Caki2 (cell line): ENCODE results near the gene NHP2. TPM values are rescaled to one million over a fixed set of nuclear protein-coding genes. Genes with fewer than 3 reads are reported as not detected.
A peak's percentile ranks its signal among the peaks of the same experiment; 100 is the strongest.

Experiments
- DNase-seq: peaks from one replicate; pipeline ENCODE4 v3.0.0-alpha.2; 2015; ENCODE audit warnings: low read depth
- in situ Hi-C: cut with HindIII; loops from 2 replicates; pipeline ENCODE4 v1.10.0; 2016; ENCODE audit warnings: low sequenced_read_pairs, low pct_unique_long_range_greater_than_20kb, mixed read lengths
- total RNA-seq: library from RNA; depleted of rRNA; stranded (reverse); fragments of >200 nt; shearing (Covaris generic); gene quantifications from 2 replicates; pipeline ENCODE4 v1.2.3, GENCODE V29; 2014; ENCODE audit warnings: low replicate concordance

The NHP2 gene
- total RNA-seq, 1 experiment from 2014 or later, result 352 TPM

- no peak for DNase-seq
- in situ Hi-C loops, result no loop called here
Measured at GRCh38 chr5:178122346-178122745, 31.3 kb downstream of the NHP2 start.

- no peak for DNase-seq
- in situ Hi-C loops, result no loop called here
Measured at GRCh38 chr5:178121391-178122276, 32.1 kb downstream of the NHP2 start.

DNA sequence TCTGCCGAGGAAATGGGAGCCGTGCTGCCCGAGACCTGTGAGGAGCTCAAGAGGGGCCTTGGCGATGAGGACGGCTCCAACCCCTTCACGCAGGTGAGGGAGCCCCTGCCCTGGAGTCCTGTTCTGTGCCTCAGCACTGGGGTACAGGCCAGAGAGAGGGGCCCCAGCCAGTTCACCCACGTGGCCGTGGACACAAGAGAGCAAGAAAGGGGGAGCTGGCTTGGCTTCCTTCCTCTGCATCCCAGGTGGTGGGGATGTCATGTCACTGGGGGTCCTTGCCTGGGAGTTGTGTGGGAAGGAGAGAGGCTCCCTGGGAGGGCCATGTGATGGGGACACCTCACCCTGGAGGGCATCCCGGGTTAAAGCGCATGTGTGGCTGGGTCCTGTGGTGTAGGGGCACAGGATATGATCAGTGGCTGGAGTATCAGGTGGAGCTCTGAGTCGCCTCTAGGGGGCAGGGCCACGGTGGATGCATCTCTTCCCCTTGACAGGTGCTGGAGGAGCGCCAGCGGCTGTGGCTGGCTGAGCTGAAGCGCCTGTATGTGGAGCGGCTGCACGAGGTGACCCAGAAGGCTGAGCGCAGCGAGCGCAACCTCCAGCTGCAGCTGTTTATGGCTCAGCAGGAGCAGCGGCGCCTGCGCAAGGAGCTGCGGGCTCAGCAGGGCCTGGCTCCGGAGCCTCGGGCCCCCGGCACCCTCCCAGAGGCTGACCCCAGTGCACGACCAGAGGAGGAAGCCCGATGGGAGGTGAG, 32.9 kb downstream of the NHP2 start:
- peak; percentile 53 for DNase-seq
- in situ Hi-C loops, result no loop called here

GRCh38 chr5:178119915-178120606, 33.6 kb downstream of the NHP2 start:
- in situ Hi-C loops, result no loop called here
- no peak for DNase-seq

DNA sequence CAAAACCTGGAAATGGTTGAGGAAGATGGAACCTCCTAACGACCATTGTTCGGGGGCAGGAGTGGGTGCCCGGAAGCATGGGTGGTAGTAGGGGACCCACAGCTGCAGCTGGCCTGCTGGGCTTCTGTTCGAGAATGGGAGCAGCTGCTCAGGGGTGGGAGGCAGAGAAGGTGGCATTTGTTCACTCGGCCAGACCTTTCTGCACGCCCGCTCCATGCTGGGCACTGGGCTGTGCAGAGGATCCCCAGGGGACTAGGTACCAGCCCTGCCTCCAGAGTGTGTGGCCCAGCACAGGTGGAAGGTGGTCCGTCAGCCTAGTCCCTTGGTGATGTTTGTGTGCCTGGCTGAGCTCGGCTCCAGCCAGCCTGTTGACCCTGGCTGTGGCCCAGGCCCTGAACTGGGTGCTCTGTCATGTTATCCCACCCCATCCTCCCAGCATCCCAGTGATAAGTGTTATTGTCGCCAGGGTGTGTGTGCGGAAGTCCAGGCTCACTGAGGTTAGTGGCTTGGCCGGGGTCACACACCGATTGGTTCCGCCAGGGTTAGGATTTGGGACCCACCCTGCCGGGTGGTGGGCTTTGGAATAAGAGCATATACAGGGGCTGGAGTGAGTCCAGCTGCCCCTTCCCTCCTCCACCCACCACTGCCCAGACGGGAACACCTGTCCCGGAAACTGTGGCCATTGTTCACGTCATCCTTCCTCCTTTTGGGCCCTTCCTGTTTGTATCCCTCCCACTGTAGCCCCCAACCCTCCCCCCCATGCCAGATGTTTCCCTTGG, 35.6 kb downstream of the NHP2 start:
- no peak for DNase-seq
- in situ Hi-C loops, result no loop called here

DNA sequence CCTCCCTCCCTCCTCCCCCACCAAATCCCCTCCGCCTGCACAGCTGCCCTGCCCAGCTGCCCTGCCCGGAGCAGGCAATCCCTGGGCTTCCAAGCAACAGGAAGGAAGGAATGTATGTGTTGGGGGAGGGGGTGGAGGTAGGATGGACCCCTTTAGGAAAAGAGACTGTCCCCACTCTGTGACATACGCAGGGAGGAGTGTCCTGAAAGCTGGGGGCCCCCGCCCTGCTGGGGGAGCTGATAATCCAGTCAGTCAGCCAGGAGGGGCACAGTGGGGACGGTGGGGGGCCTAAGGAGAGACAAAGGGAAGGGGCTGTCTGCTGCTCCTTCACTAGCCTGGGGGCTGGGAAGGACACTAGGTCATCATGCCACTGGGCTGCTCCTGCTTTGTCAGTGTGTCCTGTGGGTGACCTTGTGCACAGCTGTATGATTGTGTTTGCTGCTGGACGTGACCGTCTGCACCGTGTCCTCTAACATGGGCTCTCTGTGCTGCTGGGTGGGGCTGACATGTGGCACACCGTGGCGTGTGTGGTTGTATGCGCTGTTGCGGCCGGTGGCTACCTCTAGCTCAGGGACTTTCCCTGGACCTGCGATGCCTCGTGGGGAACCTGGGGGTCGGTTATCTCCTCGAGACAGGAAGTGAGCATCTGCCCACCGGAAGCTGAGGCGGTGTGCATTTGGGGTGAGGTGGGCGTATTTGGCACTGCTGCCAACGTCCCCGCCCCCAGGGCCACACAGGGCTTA, 37.4 kb downstream of the NHP2 start:
- no peak for DNase-seq
- in situ Hi-C loops, result no loop called here

DNA sequence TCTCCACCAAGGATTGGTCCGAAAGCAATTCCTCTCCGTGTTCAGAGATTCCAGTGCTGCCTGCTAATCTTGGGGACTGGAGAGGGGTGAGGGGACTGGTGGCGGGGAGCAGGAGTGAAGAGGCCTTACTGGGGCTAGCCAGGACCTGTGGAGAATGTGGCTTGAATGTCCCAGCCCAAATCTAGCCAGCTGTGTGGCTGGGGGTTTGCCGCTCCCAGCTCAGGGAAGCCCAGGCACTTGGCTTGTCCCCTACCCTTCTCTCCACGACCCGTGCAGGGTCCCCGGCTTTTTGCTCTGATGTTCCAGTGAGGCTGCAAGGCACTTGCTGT, 37.9 kb downstream of the NHP2 start:
- in situ Hi-C loops, result no loop called here
- DNase-seq, result no peak

GRCh38 chr5:178115136-178115813, 38.4 kb downstream of the NHP2 start:
- in situ Hi-C loops, result no loop called here
- no peak for DNase-seq

- in situ Hi-C loops, result no loop called here
Measured at GRCh38 chr5:178114325-178115135, 39.2 kb downstream of the NHP2 start.

DNA sequence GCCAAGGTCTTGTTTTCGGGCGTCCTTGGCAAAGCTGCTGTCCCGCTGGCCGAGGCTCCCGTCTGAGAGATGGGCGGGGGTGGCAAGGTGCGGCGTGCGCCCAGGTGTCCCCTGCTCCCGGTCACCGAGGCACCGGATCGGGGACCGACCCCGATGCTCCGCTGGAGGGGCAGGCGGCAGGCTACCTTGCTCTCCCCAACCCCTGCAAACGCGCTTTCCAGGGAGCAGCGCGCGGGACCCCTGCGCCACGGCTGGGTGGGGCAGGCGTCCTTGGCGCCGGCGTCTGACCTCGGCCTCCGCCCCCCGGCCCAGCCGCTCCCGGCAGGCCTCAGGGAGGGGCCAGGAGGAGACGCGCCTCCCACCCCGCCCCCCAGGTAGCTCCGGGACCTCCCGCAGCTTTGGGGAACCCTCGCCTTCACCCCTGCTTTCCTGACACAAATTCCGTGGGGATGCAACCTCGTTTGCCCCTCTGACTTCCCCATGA, 39.8 kb downstream of the NHP2 start:
- in situ Hi-C loops, result no loop called here
- peak; percentile 14 for DNase-seq

More at GRCh38 chr5:178114325-178115135, 39.2 kb downstream of the NHP2 start:
- peak; percentile 10 for DNase-seq

GRCh38 chr5:178113141-178113787, 40.4 kb downstream of the NHP2 start, which contains the start of gene N4BP3:
Gene N4BP3, plus strand, starts transcription at chr5:178113532. Its CDS starts 6,052 bp downstream, at chr5:178119584.
- DNase-seq, result peak; percentile 88
- in situ Hi-C loops, result no loop called here

DNA sequence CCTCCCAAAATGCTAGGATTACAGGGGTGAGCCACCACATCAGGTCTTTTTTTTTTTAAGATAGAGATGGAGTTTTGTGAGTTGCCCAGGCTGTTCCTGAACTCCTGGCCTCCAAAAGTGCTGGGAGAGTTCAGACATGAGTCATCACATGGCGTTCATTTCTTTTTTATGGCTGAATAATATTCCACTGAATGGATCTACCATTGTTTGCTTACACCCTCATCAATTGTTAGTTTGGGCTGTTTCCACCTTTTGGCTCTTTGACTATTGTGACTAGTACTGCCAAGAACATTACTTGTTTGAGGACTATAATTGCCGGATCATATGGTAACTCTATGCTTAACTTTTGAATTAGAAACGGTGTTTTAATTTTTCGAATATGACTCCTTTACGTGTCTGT, 41.1 kb downstream of the NHP2 start:
- in situ Hi-C loops, result no loop called here
- DNase-seq, result no peak

- DNase-seq, result no peak
- in situ Hi-C loops, result no loop called here
Measured at GRCh38 chr5:178111925-178112324, 41.8 kb downstream of the NHP2 start.

DNA sequence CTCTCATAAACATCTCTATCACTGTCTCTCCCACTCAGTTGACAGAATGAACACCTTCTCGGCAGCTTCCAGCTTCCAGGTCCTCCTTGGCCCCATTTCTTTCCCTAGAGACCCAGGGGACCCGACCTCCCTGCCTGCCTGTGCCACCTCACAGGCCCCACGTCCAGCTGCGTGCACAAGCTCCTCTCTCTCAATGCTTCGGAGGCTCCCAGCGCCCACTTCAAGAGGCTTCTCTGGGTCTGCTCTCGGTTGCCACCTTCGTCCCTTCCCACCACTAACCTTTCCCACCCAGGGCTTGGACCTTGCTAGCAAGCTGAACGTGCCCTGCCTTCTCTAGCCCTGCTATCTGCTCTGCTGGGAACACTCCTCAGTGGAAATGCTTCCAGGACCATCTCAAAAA, 43.2 kb downstream of the NHP2 start:
- DNase-seq, result no peak
- in situ Hi-C loops, result no loop called here

- in situ Hi-C loops, result no loop called here
- no peak for DNase-seq
Measured at GRCh38 chr5:178108966-178109365, 44.7 kb downstream of the NHP2 start.

DNA sequence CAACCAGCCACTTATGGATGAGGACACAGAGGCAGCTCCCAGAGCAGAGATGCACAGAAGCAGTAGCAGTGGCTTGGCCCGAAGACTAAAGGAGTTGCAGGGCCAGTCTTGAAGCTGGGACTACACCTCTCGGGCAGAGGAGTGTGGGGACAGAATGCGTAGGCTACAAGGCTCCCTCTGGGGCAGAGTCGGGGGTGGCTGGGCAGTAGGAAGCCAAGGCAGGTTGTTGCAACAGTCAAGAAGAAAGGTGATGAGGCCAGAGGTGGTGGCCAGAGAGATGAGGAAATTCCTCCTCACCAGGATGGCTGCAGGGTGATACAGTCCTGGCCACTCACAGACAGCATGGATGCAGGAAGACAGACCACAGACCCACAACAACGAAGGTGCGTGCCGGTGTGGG, 45.2 kb downstream of the NHP2 start:
- DNase-seq, result no peak
- in situ Hi-C loops, result no loop called here
